LNCaP clone FGC (cell line): ENCODE data around the gene C6orf47.

Source experiments
- DNase-seq: peaks from one replicate; pipeline ENCODE4 v3.0.0-alpha.2; 2011; ENCODE audit warnings: low read depth
- H3K4me3 ChIP-seq: 2 replicates; pipeline ENCODE4 v1.5.1; 2011; ENCODE audit warnings: mild to moderate bottlenecking, low read depth, low read length, control low read depth
- CTCF ChIP-seq: IDR thresholded peaks from 2 replicates; pipeline ENCODE4 v1.5.1; 2012; ENCODE audit warnings: mild to moderate bottlenecking; ENCODE audit not compliant: control insufficient read depth, insufficient read depth; ENCODE audit errors: extremely low read depth

The C6orf47 gene

GRCh38 chr6:31687860-31688693 is 27.5 kb upstream of the C6orf47 start:
- no peak overlapping the region for H3K4me3 ChIP-seq
- no peak for TF ChIP-seq CTCF
- no peak for DNase-seq

- no peak for TF ChIP-seq CTCF
- no peak for DNase-seq
- no peak overlapping the region for H3K4me3 ChIP-seq
These were observed 26.7 kb upstream of the C6orf47 start for GRCh38 chr6:31687321-31687720.

- TF ChIP-seq CTCF, result no peak
These were observed 25.9 kb upstream of the C6orf47 start for GRCh38 chr6:31686483-31686882.

GRCh38 chr6:31683591-31683990 is 23.0 kb upstream of the C6orf47 start:
- TF ChIP-seq CTCF, result no peak
- DNase-seq, result no peak

More at GRCh38 chr6:31686483-31686882, 25.9 kb upstream of the C6orf47 start:
- DNase-seq, result no peak
- H3K4me3 ChIP-seq, result no peak overlapping the region

GRCh38 chr6:31681135-31681671 is 20.6 kb upstream of the C6orf47 start:
- no peak for TF ChIP-seq CTCF
- no peak overlapping the region for H3K4me3 ChIP-seq
- DNase-seq, result no peak

More at GRCh38 chr6:31683591-31683990, 23.0 kb upstream of the C6orf47 start:
- no peak overlapping the region for H3K4me3 ChIP-seq

- no peak within 1 kb of the TSS for H3K4me3 ChIP-seq
- no peak for DNase-seq
- TF ChIP-seq CTCF, result peak; percentile 91
These were observed 19.9 kb upstream of the C6orf47 start, which contains the start of gene LY6G5C for GRCh38 chr6:31680226-31681134. Gene LY6G5C, minus strand, starts transcription at chr6:31681067. Its CDS starts 694 bp downstream, at chr6:31680373.
